Neural progenitor cell (in vitro differentiated cells): ENCODE measurements around the gene RXRA. TPM values are rescaled to one million over a fixed set of nuclear protein-coding genes. Genes with fewer than 3 reads are reported as not detected.

Source experiments
- DNase-seq: peaks from one replicate; pipeline ENCODE4 v3.0.0-alpha.2; 2016; ENCODE audit warnings: low spot score
- H2AFZ ChIP-seq: fragments of 200-600 bp; sonication (generic); replicated peaks from 2 replicates; pipeline ENCODE4 v1.6.1; 2016; ENCODE audit warnings: antibody characterized with exemption
- H3F3A ChIP-seq: fragments of 200-600 bp; sonication (generic); 2 replicates; pipeline ENCODE4 v1.6.1; 2016; ENCODE audit warnings: antibody characterized with exemption, low read depth
- H3K27ac ChIP-seq: fragments of 200-600 bp; sonication (generic); 2 replicates; pipeline ENCODE4 v1.5.1; 2016; ENCODE audit warnings: mild to moderate bottlenecking
- H3K27me3 ChIP-seq: fragments of 200-600 bp; sonication (generic); 2 replicates; pipeline ENCODE4 v1.6.1; 2016; ENCODE audit warnings: mild to moderate bottlenecking, moderate library complexity
- H3K36me3 ChIP-seq: fragments of 200-600 bp; sonication (generic); 2 replicates; pipeline ENCODE4 v1.5.1; 2016
- H3K4me1 ChIP-seq: fragments of 200-600 bp; sonication (generic); 2 replicates; pipeline ENCODE4 v1.6.1; 2016; ENCODE audit warnings: mixed run types
- H3K4me2 ChIP-seq: fragments of 200-600 bp; sonication (generic); 2 replicates; pipeline ENCODE4 v1.6.1; 2016
- H3K4me3 ChIP-seq: fragments of 200-600 bp; sonication (generic); 2 replicates; pipeline ENCODE4 v1.5.1; 2016
- H3K79me2 ChIP-seq: fragments of 200-600 bp; sonication (generic); 2 replicates; pipeline ENCODE4 v1.6.1; 2016; ENCODE audit warnings: low read depth
- H3K9ac ChIP-seq: fragments of 200-600 bp; sonication (generic); 2 replicates; pipeline ENCODE4 v1.6.1; 2016
- H3K9me3 ChIP-seq: fragments of 200-600 bp; sonication (generic); 2 replicates; pipeline ENCODE4 v1.5.1; 2016; ENCODE audit warnings: low read depth
- H4K20me1 ChIP-seq: fragments of 200-600 bp; sonication (generic); 2 replicates; pipeline ENCODE4 v1.6.1; 2016; ENCODE audit warnings: low read depth
- H3K27ac Mint-ChIP-seq: 3 replicates; pipeline ENCODE4 v1.8.0; 2021; ENCODE audit warnings: mixed read lengths
- H3K27me3 Mint-ChIP-seq: 2 replicates; pipeline ENCODE4 v1.8.0; 2022; ENCODE audit warnings: low read depth, mild to moderate bottlenecking, inconsistent platforms, moderate library complexity, mixed read lengths; ENCODE audit not compliant: insufficient read depth
- H3K36me3 Mint-ChIP-seq: 3 replicates; pipeline ENCODE4 v1.8.0; 2021; ENCODE audit warnings: mixed read lengths
- H3K4me1 Mint-ChIP-seq: 3 replicates; pipeline ENCODE4 v1.8.0; 2021; ENCODE audit warnings: mixed read lengths
- H3K4me3 Mint-ChIP-seq: 3 replicates; pipeline ENCODE4 v1.8.0; 2021; ENCODE audit warnings: mild to moderate bottlenecking, moderate library complexity, mixed read lengths
- H3K9me3 Mint-ChIP-seq: 3 replicates; pipeline ENCODE4 v1.8.0; 2020; ENCODE audit warnings: mixed read lengths
- EZH2 ChIP-seq: fragments of 200-600 bp; sonication (generic); IDR thresholded peaks from 2 replicates; pipeline ENCODE4 v1.6.1; 2017; ENCODE audit warnings: antibody characterized with exemption, mild to moderate bottlenecking, moderate library complexity
- EZH2phosphoT487 ChIP-seq: fragments of 200-600 bp; sonication (generic); IDR thresholded peaks from 2 replicates; pipeline ENCODE4 v1.6.1; 2017; ENCODE audit warnings: antibody characterized with exemption
- total RNA-seq: library from RNA; depleted of rRNA; stranded (reverse); fragments of >200 nt; gene quantifications from 2 replicates; pipeline ENCODE4 v1.2.3, GENCODE V29; 2015; ENCODE audit warnings: low replicate concordance
- TF ChIP-seq, protein P1 (sequence below): fragments of 200-600 bp; sonication (generic); IDR thresholded peaks from 2 replicates; pipeline ENCODE4 v1.5.1; 2017; ENCODE audit warnings: antibody characterized with exemption, mild to moderate bottlenecking

The RXRA gene
- 11.6 and 25.5 TPM in 2 replicates for total RNA-seq

GRCh38 chr9:134325813-134326723 lies at the start of gene RXRA:
Gene RXRA (plus strand): TSS chr9:134326455. CDS start chr9:134326632, 177 bp downstream.
- Mint-ChIP-seq H3K27ac (no peak within 1 kb of the TSS), H3K4me3 (peak within 1 kb of the TSS; percentile 86), H3K36me3 (no peaks in the 10 kb centered on the region), H3K27me3 (peaks cover 11% of the 10 kb centered on the region), H3K4me1 (peaks cover 48% of the 10 kb centered on the region), H3K9me3 (no peaks in the 10 kb centered on the region)
- no peak for TF ChIP-seq EZH2phosphoT487
- TF ChIP-seq, protein P1, sequence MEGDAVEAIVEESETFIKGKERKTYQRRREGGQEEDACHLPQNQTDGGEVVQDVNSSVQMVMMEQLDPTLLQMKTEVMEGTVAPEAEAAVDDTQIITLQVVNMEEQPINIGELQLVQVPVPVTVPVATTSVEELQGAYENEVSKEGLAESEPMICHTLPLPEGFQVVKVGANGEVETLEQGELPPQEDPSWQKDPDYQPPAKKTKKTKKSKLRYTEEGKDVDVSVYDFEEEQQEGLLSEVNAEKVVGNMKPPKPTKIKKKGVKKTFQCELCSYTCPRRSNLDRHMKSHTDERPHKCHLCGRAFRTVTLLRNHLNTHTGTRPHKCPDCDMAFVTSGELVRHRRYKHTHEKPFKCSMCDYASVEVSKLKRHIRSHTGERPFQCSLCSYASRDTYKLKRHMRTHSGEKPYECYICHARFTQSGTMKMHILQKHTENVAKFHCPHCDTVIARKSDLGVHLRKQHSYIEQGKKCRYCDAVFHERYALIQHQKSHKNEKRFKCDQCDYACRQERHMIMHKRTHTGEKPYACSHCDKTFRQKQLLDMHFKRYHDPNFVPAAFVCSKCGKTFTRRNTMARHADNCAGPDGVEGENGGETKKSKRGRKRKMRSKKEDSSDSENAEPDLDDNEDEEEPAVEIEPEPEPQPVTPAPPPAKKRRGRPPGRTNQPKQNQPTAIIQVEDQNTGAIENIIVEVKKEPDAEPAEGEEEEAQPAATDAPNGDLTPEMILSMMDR = peak; percentile 22
- TF ChIP-seq EZH2 = no peak
- no peak within 1 kb of the TSS for H3K27ac ChIP-seq
- H3K27me3 ChIP-seq = no peaks in the 10 kb centered on the region
- H3F3A ChIP-seq = peaks cover 48% of the 10 kb centered on the region
- peaks cover 42% of the 10 kb centered on the region for H4K20me1 ChIP-seq
- H3K9me3 ChIP-seq = no peaks in the 10 kb centered on the region
- peak; percentile 94 for DNase-seq
- H3K4me1 ChIP-seq = peaks cover 51% of the 10 kb centered on the region
- H2AFZ ChIP-seq = no peak within 1 kb of the TSS
- H3K4me3 ChIP-seq = peak within 1 kb of the TSS; percentile 98
- H3K4me2 ChIP-seq = peak within 1 kb of the TSS; percentile 99
- peak within 1 kb of the TSS; percentile 51 for H3K9ac ChIP-seq
- H3K36me3 ChIP-seq = no peaks in the 10 kb centered on the region
- H3K79me2 ChIP-seq = peaks cover 40% of the 10 kb centered on the region

DNA sequence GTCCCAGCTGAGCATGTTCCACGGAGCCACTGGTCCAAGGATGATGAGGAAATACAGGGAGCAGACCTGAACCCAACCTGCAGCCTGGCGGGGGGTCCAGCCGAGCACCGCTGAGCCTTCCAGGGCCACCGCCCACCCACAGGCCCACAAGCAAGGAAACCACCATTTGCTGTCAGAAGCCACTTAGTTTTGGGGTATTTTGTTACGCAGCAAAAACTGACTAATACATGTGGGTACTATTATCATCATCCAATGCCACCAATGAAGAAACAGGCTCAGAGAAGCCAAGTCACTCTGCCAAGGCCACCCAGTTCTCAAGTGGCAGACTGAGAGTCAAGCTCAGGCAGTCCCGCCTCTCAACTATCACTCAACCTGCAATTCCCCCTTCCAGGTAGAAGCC lies 48.0 kb upstream of the RXRA start:
- Histone ChIP-seq H3K79me2 (no peaks in the 10 kb centered on the region), H3F3A (no peaks in the 10 kb centered on the region), H3K9ac (no peak overlapping the region), H3K27ac (no peak overlapping the region), H3K36me3 (no peaks in the 10 kb centered on the region), H3K4me3 (no peak overlapping the region), H3K4me1 (peaks cover 8% of the 10 kb centered on the region), H3K4me2 (no peak overlapping the region), H3K9me3 (no peaks in the 10 kb centered on the region), H3K27me3 (no peaks in the 10 kb centered on the region), H2AFZ (no peak overlapping the region), H4K20me1 (no peaks in the 10 kb centered on the region)
- Mint-ChIP-seq H3K36me3 (no peaks in the 10 kb centered on the region), H3K4me3 (no peak overlapping the region), H3K4me1 (peaks cover 10% of the 10 kb centered on the region), H3K9me3 (no peaks in the 10 kb centered on the region), H3K27me3 (no peaks in the 10 kb centered on the region), H3K27ac (no peak overlapping the region)
- DNase-seq = no peak
- TF ChIP-seq, protein P1 = no peak
- TF ChIP-seq EZH2phosphoT487 (no peak), EZH2 (no peak)

GRCh38 chr9:134278974-134279640 lies 47.1 kb upstream of the RXRA start:
- no peaks in the 10 kb centered on the region for H4K20me1 ChIP-seq
- TF ChIP-seq, protein P1 = no peak
- TF ChIP-seq EZH2 (no peak), EZH2phosphoT487 (no peak)
- H3K9me3 Mint-ChIP-seq = no peaks in the 10 kb centered on the region

More at GRCh38 chr9:134278974-134279640, 47.1 kb upstream of the RXRA start:
- H3K27ac Mint-ChIP-seq = no peak overlapping the region
- no peak for DNase-seq
- Histone ChIP-seq H3K4me1 (peaks cover 8% of the 10 kb centered on the region), H3K4me3 (no peak overlapping the region), H3K27me3 (no peaks in the 10 kb centered on the region), H3K9me3 (no peaks in the 10 kb centered on the region), H3F3A (no peaks in the 10 kb centered on the region), H2AFZ (no peak overlapping the region), H3K9ac (no peak overlapping the region), H3K4me2 (no peak overlapping the region), H3K27ac (no peak overlapping the region), H3K79me2 (no peaks in the 10 kb centered on the region), H3K36me3 (no peaks in the 10 kb centered on the region)
- H3K27me3 Mint-ChIP-seq = no peaks in the 10 kb centered on the region
- peaks cover 10% of the 10 kb centered on the region for H3K4me1 Mint-ChIP-seq
- H3K36me3 Mint-ChIP-seq = no peaks in the 10 kb centered on the region
- no peak overlapping the region for H3K4me3 Mint-ChIP-seq
